Kidney epithelial cell (primary cell): ENCODE data around the gene TUBB6. TPM values are rescaled to one million over a fixed set of nuclear protein-coding genes. Genes with fewer than 3 reads are reported as not detected.

Source experiments
- DNase-seq: peaks from one replicate; pipeline ENCODE4 v3.0.0-alpha.2; 2010; ENCODE audit warnings: low read depth
- H3K27me3 ChIP-seq: 2 replicates; pipeline ENCODE4 v1.6.0; 2011; ENCODE audit warnings: low read length; ENCODE audit not compliant: control insufficient read depth, insufficient read depth
- H3K36me3 ChIP-seq: 2 replicates; pipeline ENCODE4 v1.5.1; 2011; ENCODE audit warnings: low read length; ENCODE audit not compliant: control insufficient read depth, insufficient read depth
- H3K4me3 ChIP-seq: 2 replicates; pipeline ENCODE4 v1.5.1; 2011; ENCODE audit warnings: low read depth, mild to moderate bottlenecking, control low read depth, low read length
- total RNA-seq: library from RNA; depleted of rRNA; stranded (reverse); fragments of >200 nt; gene quantifications from 2 replicates; pipeline ENCODE4 v1.2.3, GENCODE V29; 2015
- TF ChIP-seq, protein P1 (sequence below): IDR thresholded peaks from 2 replicates; pipeline ENCODE4 v1.5.1; 2011; ENCODE audit warnings: mild to moderate bottlenecking, moderate library complexity, low read length, control low read depth, inconsistent platforms; ENCODE audit not compliant: insufficient read depth, poor library complexity, severe bottlenecking

TUBB6 gene
- total RNA-seq, 1 donor from 2014 or later = 387 TPM

DNA sequence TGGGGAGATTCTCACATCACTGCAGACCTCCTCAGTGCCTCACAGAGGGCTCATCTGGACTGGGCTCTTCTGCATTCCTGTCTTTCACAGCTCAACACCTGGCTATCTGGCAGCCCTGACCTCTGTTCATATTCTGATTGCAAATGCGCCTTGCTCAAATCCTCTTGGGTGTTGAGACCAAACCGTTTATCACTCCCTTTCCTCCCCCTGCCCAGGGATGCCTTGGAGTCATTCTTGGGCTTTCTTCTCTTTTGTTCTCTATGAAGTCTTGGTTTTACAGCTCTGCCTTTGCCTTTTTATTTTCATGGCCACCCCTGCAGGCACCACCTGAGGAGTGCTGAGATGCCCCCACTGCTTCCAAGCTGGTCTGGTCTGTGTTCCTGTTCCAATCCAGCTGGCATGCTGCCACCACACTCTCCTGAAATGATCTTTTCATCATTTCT, 26.3 kb downstream of the TUBB6 start:
- no peak overlapping the region for H3K4me3 ChIP-seq
- no peaks in the 10 kb centered on the region for H3K36me3 ChIP-seq
- no peaks in the 10 kb centered on the region for H3K27me3 ChIP-seq
- no peak for DNase-seq
- TF ChIP-seq, protein P1, sequence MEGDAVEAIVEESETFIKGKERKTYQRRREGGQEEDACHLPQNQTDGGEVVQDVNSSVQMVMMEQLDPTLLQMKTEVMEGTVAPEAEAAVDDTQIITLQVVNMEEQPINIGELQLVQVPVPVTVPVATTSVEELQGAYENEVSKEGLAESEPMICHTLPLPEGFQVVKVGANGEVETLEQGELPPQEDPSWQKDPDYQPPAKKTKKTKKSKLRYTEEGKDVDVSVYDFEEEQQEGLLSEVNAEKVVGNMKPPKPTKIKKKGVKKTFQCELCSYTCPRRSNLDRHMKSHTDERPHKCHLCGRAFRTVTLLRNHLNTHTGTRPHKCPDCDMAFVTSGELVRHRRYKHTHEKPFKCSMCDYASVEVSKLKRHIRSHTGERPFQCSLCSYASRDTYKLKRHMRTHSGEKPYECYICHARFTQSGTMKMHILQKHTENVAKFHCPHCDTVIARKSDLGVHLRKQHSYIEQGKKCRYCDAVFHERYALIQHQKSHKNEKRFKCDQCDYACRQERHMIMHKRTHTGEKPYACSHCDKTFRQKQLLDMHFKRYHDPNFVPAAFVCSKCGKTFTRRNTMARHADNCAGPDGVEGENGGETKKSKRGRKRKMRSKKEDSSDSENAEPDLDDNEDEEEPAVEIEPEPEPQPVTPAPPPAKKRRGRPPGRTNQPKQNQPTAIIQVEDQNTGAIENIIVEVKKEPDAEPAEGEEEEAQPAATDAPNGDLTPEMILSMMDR = no peak

DNA sequence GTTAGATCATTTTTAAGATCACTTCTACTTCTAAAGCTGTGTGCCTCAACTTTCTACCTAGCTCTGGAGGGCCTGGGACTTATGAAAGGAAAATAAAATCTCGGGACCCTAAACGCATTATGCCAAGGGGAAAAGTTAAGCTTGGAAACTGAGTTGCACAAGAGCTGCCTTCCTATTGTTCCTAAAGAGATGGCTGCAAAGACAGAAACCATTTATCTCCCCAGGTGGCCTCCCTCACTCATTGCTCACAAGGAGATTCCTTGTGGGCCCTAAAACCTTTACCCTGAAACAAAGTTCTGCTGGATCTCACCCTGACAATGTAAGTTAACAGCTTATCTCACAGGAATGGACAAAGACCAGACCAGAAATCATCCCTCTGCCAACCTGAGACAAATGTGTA, 26.8 kb downstream of the TUBB6 start:
- H3K27me3 ChIP-seq = no peaks in the 10 kb centered on the region
- no peak overlapping the region for H3K4me3 ChIP-seq
- no peak for DNase-seq
- no peaks in the 10 kb centered on the region for H3K36me3 ChIP-seq
- TF ChIP-seq, protein P1 = no peak

DNA sequence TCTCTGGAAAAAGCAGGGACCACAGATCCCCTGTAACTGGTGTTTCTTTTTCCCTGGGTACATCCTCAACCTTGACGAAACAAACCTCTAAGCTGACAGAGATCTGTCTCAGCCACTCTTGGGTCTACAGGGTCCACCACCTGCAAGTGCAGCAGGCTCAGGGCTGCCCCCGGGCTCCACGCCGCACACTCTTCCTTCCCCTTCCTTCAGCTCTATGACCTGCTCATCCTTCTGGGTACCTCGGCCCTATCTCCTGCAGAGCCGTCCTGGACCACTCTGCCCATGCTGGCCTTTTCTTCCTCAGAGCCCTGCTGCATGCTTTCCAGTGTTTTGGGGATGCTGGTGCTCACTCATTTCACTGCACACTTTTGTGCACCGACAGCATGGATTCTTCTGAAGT, 27.5 kb downstream of the TUBB6 start:
- H3K36me3 ChIP-seq = no peaks in the 10 kb centered on the region
- H3K27me3 ChIP-seq = no peaks in the 10 kb centered on the region
- no peak overlapping the region for H3K4me3 ChIP-seq
- TF ChIP-seq, protein P1 = no peak
- DNase-seq = no peak

GRCh38 chr18:12336171-12336613, 28.2 kb downstream of the TUBB6 start:
- Histone ChIP-seq H3K4me3 (no peak overlapping the region), H3K36me3 (no peaks in the 10 kb centered on the region), H3K27me3 (no peaks in the 10 kb centered on the region)
- DNase-seq = peak; percentile 18
- TF ChIP-seq, protein P1 = no peak

DNA sequence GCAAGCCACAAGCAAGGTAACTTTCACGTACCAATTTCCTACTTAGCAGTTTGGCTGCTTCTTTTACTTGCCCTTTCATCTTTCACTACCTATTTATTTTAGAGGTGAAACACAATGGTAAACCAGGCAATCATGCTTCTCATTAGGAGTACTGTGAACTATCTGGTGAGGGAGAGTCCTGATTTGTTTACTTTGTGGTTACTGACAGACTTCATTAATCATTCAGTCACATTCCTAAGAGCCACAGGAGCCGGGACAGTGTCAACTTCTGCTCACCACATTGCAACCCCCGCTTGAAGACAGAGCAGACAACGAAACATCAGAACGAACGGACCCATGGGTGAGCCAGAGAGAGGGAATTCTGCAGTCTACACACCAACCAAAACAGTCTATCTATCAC, 28.8 kb downstream of the TUBB6 start:
- peak; percentile 78 for DNase-seq
- TF ChIP-seq, protein P1 = no peak
- no peaks in the 10 kb centered on the region for H3K36me3 ChIP-seq

GRCh38 chr18:12338382-12338781, 30.3 kb downstream of the TUBB6 start:
- no peak for DNase-seq
- H3K36me3 ChIP-seq = no peaks in the 10 kb centered on the region
- H3K4me3 ChIP-seq = no peak overlapping the region
- TF ChIP-seq, protein P1 = no peak
- H3K27me3 ChIP-seq = no peaks in the 10 kb centered on the region

More for the DNA sequence above, 28.8 kb downstream of the TUBB6 start:
- H3K27me3 ChIP-seq = no peaks in the 10 kb centered on the region
- no peak overlapping the region for H3K4me3 ChIP-seq
